GM20000 (cell line): ENCODE results near the gene GARNL3.
A peak's percentile ranks its signal among the peaks of the same experiment; 100 is the strongest.

Experiments
- DNase-seq: peaks from one replicate; pipeline ENCODE4 v3.0.0; 2012; ENCODE audit warnings: low spot score
- CTCF ChIP-seq: IDR thresholded peaks from 2 replicates; pipeline ENCODE4 v1.5.1; 2012; ENCODE audit warnings: mild to moderate bottlenecking, control low read depth; ENCODE audit errors: extremely low read depth, missing control alignments

The GARNL3 gene

GRCh38 chr9:127382541-127382940 lies 118.0 kb downstream of the GARNL3 start:
- TF ChIP-seq CTCF, result no peak
- no peak for DNase-seq

- DNase-seq, result no peak
- no peak for TF ChIP-seq CTCF
Measured at GRCh38 chr9:127384016-127384730, 119.6 kb downstream of the GARNL3 start.

DNA sequence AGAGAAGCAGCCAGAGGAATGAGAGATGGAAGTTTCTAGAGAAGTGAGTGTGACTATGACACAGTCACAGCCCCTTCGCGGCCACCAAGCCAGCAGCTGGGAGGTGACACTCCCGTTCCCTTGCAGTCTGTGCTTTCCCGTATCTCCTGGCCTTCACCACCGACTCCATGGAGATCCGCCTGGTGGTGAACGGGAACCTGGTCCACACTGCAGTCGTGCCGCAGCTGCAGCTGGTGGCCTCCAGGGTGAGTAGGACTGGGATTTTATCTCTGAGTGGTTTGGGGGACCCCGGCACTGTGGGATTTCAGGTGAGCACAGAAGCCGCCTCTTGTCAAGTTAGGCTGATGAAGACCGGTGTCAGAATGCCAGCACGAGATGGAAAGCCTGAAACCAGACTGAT lies 120.3 kb downstream of the GARNL3 start:
- TF ChIP-seq CTCF, result no peak
- DNase-seq, result no peak

- no peak for TF ChIP-seq CTCF
Measured at GRCh38 chr9:127386249-127386648, 121.7 kb downstream of the GARNL3 start.

DNA sequence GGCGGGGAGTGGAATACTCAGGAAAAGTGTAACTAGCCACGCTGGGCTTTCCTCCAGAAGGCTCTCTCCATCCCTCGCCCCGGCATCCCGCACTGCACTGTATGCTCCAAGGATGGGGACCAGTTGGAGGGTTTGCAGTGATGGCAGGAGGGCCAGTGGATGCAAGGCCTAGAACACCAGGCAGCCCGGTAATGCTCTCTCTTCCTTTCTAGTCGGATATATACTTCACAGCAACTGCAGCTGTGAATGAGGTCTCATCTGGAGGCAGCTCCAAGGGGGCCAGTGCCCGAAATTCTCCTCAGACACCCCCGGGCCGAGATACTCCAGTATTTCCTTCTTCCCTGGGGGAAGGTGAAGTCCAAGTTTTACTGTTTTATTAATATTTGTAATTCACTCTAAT lies 122.4 kb downstream of the GARNL3 start:
- no peak for DNase-seq
- no peak for TF ChIP-seq CTCF

More at GRCh38 chr9:127386249-127386648, 121.7 kb downstream of the GARNL3 start:
- no peak for DNase-seq

GRCh38 chr9:127388037-127388855 lies 123.7 kb downstream of the GARNL3 start:
- DNase-seq, result peak; percentile 62

More at GRCh38 chr9:127388037-127388855, 123.7 kb downstream of the GARNL3 start:
- no peak for TF ChIP-seq CTCF
